ENCODE measurements around the gene GNE.
"Not testable (repeated sequence)": the region's sequence is repeated elsewhere in the genome, so short reads cannot be mapped to it uniquely, and the experiment has no call there.

The GNE gene

GRCh38 chr9:36288070-36288469, 29.8 kb upstream of the GNE start:
- H3K27me3 ChIP-seq (ENCODE audit: control insufficient read depth, insufficient read depth, low read length), result peaks cover 41% of the 10 kb centered on the region

GRCh38 chr9:36286388-36286787, 28.1 kb upstream of the GNE start:
- peaks cover 4% of the 10 kb centered on the region for H3K4me1 ChIP-seq (ENCODE audit: control insufficient read depth, insufficient read depth, low read length)
- no peak overlapping the region for H3K9ac ChIP-seq (ENCODE audit: low read length)
- no peaks in the 10 kb centered on the region for H3K9me3 ChIP-seq (ENCODE audit: control insufficient read depth, low read length)
- no peak overlapping the region for H3K4me3 ChIP-seq (ENCODE audit: low read length)
- H3K27me3 ChIP-seq (ENCODE audit: control insufficient read depth, insufficient read depth, low read length), result peaks cover 36% of the 10 kb centered on the region
- H3K36me3 ChIP-seq (ENCODE audit: control insufficient read depth, insufficient read depth, low read length), result no peaks in the 10 kb centered on the region

More at GRCh38 chr9:36288070-36288469, 29.8 kb upstream of the GNE start:
- Histone ChIP-seq H3K9ac (ENCODE audit: low read length) (no peak overlapping the region), H3K4me1 (ENCODE audit: control insufficient read depth, insufficient read depth, low read length) (peaks cover 4% of the 10 kb centered on the region), H3K36me3 (ENCODE audit: control insufficient read depth, insufficient read depth, low read length) (no peaks in the 10 kb centered on the region), H3K4me3 (ENCODE audit: low read length) (no peak overlapping the region), H3K9me3 (ENCODE audit: control insufficient read depth, low read length) (no peaks in the 10 kb centered on the region)

- Histone ChIP-seq H3K9me3 (ENCODE audit: control insufficient read depth, low read length) (no peaks in the 10 kb centered on the region), H3K4me1 (ENCODE audit: control insufficient read depth, insufficient read depth, low read length) (peaks cover 4% of the 10 kb centered on the region), H3K9ac (ENCODE audit: low read length) (no peak overlapping the region), H3K36me3 (ENCODE audit: control insufficient read depth, insufficient read depth, low read length) (no peaks in the 10 kb centered on the region), H3K4me3 (ENCODE audit: low read length) (no peak overlapping the region), H3K27me3 (ENCODE audit: control insufficient read depth, insufficient read depth, low read length) (peaks cover 27% of the 10 kb centered on the region)
Observed at GRCh38 chr9:36284226-36284625, 26.0 kb upstream of the GNE start.

- no peaks in the 10 kb centered on the region for H3K36me3 ChIP-seq (ENCODE audit: control insufficient read depth, insufficient read depth, low read length)
- peaks cover 15% of the 10 kb centered on the region for H3K27me3 ChIP-seq (ENCODE audit: control insufficient read depth, insufficient read depth, low read length)
- no peaks in the 10 kb centered on the region for H3K9me3 ChIP-seq (ENCODE audit: control insufficient read depth, low read length)
- H3K4me3 ChIP-seq (ENCODE audit: low read length), result no peak overlapping the region
- peaks cover 4% of the 10 kb centered on the region for H3K4me1 ChIP-seq (ENCODE audit: control insufficient read depth, insufficient read depth, low read length)
- no peak overlapping the region for H3K9ac ChIP-seq (ENCODE audit: low read length)
Observed at GRCh38 chr9:36282275-36282674, 24.0 kb upstream of the GNE start.

GRCh38 chr9:36280989-36281388, 22.7 kb upstream of the GNE start:
- Histone ChIP-seq H3K27me3 (ENCODE audit: control insufficient read depth, insufficient read depth, low read length) (peaks cover 6% of the 10 kb centered on the region), H3K9ac (ENCODE audit: low read length) (no peak overlapping the region), H3K36me3 (ENCODE audit: control insufficient read depth, insufficient read depth, low read length) (no peaks in the 10 kb centered on the region), H3K4me3 (ENCODE audit: low read length) (no peak overlapping the region), H3K9me3 (ENCODE audit: control insufficient read depth, low read length) (no peaks in the 10 kb centered on the region), H3K4me1 (ENCODE audit: control insufficient read depth, insufficient read depth, low read length) (no peaks in the 10 kb centered on the region)

- no peaks in the 10 kb centered on the region for H3K36me3 ChIP-seq (ENCODE audit: control insufficient read depth, insufficient read depth, low read length)
- no peak overlapping the region for H3K9ac ChIP-seq (ENCODE audit: low read length)
- no peaks in the 10 kb centered on the region for H3K4me1 ChIP-seq (ENCODE audit: control insufficient read depth, insufficient read depth, low read length)
- no peak overlapping the region for H3K4me3 ChIP-seq (ENCODE audit: low read length)
- H3K9me3 ChIP-seq (ENCODE audit: control insufficient read depth, low read length), result no peaks in the 10 kb centered on the region
- H3K27me3 ChIP-seq (ENCODE audit: control insufficient read depth, insufficient read depth, low read length), result no peaks in the 10 kb centered on the region
Observed at GRCh38 chr9:36278243-36278642, 20.0 kb upstream of the GNE start.

- no peaks in the 10 kb centered on the region for H3K36me3 ChIP-seq (ENCODE audit: control insufficient read depth, insufficient read depth, low read length)
- H3K9ac ChIP-seq (ENCODE audit: low read length), result no peak overlapping the region
- H3K4me3 ChIP-seq (ENCODE audit: low read length), result no peak overlapping the region
- no peaks in the 10 kb centered on the region for H3K9me3 ChIP-seq (ENCODE audit: control insufficient read depth, low read length)
- no peaks in the 10 kb centered on the region for H3K4me1 ChIP-seq (ENCODE audit: control insufficient read depth, insufficient read depth, low read length)
- no peaks in the 10 kb centered on the region for H3K27me3 ChIP-seq (ENCODE audit: control insufficient read depth, insufficient read depth, low read length)
Observed at GRCh38 chr9:36276781-36277181, 18.5 kb upstream of the GNE start.

- no peaks in the 10 kb centered on the region for H3K27me3 ChIP-seq (ENCODE audit: control insufficient read depth, insufficient read depth, low read length)
- no peak overlapping the region for H3K4me3 ChIP-seq (ENCODE audit: low read length)
- no peaks in the 10 kb centered on the region for H3K4me1 ChIP-seq (ENCODE audit: control insufficient read depth, insufficient read depth, low read length)
- H3K9ac ChIP-seq (ENCODE audit: low read length), result no peak overlapping the region
- no peaks in the 10 kb centered on the region for H3K36me3 ChIP-seq (ENCODE audit: control insufficient read depth, insufficient read depth, low read length)
- no peaks in the 10 kb centered on the region for H3K9me3 ChIP-seq (ENCODE audit: control insufficient read depth, low read length)
Observed at GRCh38 chr9:36276254-36276653, 18.0 kb upstream of the GNE start.

- Histone ChIP-seq H3K27me3 (ENCODE audit: control insufficient read depth, insufficient read depth, low read length) (no peaks in the 10 kb centered on the region), H3K9ac (ENCODE audit: low read length) (no peak overlapping the region), H3K36me3 (ENCODE audit: control insufficient read depth, insufficient read depth, low read length) (no peaks in the 10 kb centered on the region), H3K9me3 (ENCODE audit: control insufficient read depth, low read length) (no peaks in the 10 kb centered on the region), H3K4me3 (ENCODE audit: low read length) (no peak overlapping the region), H3K4me1 (ENCODE audit: control insufficient read depth, insufficient read depth, low read length) (no peaks in the 10 kb centered on the region)
Observed at GRCh38 chr9:36275060-36275459, 16.8 kb upstream of the GNE start.

- not testable (repeated sequence) for H3K4me3 ChIP-seq (ENCODE audit: low read length); H3K27me3 ChIP-seq (ENCODE audit: control insufficient read depth, insufficient read depth, low read length); H3K9ac ChIP-seq (ENCODE audit: low read length); H3K36me3 ChIP-seq (ENCODE audit: control insufficient read depth, insufficient read depth, low read length); H3K9me3 ChIP-seq (ENCODE audit: control insufficient read depth, low read length); H3K4me1 ChIP-seq (ENCODE audit: control insufficient read depth, insufficient read depth, low read length)
Observed at GRCh38 chr9:36273354-36273753, 15.1 kb upstream of the GNE start.

GRCh38 chr9:36268007-36268427, 9.8 kb upstream of the GNE start:
- no peak overlapping the region for H3K4me3 ChIP-seq (ENCODE audit: low read length)
- H3K9ac ChIP-seq (ENCODE audit: low read length), result no peak overlapping the region
- H3K27me3 ChIP-seq (ENCODE audit: control insufficient read depth, insufficient read depth, low read length), result no peaks in the 10 kb centered on the region
- no peaks in the 10 kb centered on the region for H3K36me3 ChIP-seq (ENCODE audit: control insufficient read depth, insufficient read depth, low read length)
- no peaks in the 10 kb centered on the region for H3K4me1 ChIP-seq (ENCODE audit: control insufficient read depth, insufficient read depth, low read length)
- no peaks in the 10 kb centered on the region for H3K9me3 ChIP-seq (ENCODE audit: control insufficient read depth, low read length)

GRCh38 chr9:36264896-36265295, 6.6 kb upstream of the GNE start:
- Histone ChIP-seq H3K27me3 (ENCODE audit: control insufficient read depth, insufficient read depth, low read length) (no peaks in the 10 kb centered on the region), H3K36me3 (ENCODE audit: control insufficient read depth, insufficient read depth, low read length) (no peaks in the 10 kb centered on the region), H3K9me3 (ENCODE audit: control insufficient read depth, low read length) (no peaks in the 10 kb centered on the region), H3K4me1 (ENCODE audit: control insufficient read depth, insufficient read depth, low read length) (no peaks in the 10 kb centered on the region), H3K9ac (ENCODE audit: low read length) (no peak overlapping the region), H3K4me3 (ENCODE audit: low read length) (no peak overlapping the region)

GRCh38 chr9:36263683-36264082, 5.4 kb upstream of the GNE start:
- H3K4me3 ChIP-seq (ENCODE audit: low read length), result no peak overlapping the region
- no peaks in the 10 kb centered on the region for H3K36me3 ChIP-seq (ENCODE audit: control insufficient read depth, insufficient read depth, low read length)
- no peaks in the 10 kb centered on the region for H3K4me1 ChIP-seq (ENCODE audit: control insufficient read depth, insufficient read depth, low read length)
- no peaks in the 10 kb centered on the region for H3K27me3 ChIP-seq (ENCODE audit: control insufficient read depth, insufficient read depth, low read length)
- H3K9me3 ChIP-seq (ENCODE audit: control insufficient read depth, low read length), result no peaks in the 10 kb centered on the region
- no peak overlapping the region for H3K9ac ChIP-seq (ENCODE audit: low read length)

Measured in mucosa of stomach (tissue), 1 donor.